KMS-11 (cell line): Measurements from ENCODE around the gene FYCO1.
"Not testable (repeated sequence)": the region's sequence is repeated elsewhere in the genome, so short reads cannot be mapped to it uniquely, and the experiment has no call there.

ENCODE experiments used
- H2AFZ ChIP-seq: fragments of 200-600 bp; sonication (generic); 2 replicates; pipeline ENCODE4 v1.6.1; 2016; ENCODE audit warnings: antibody characterized with exemption, mixed run types, low read depth
- H3K27ac ChIP-seq: fragments of 200-600 bp; sonication (generic); 2 replicates; pipeline ENCODE4 v1.6.1; 2016; ENCODE audit warnings: mild to moderate bottlenecking, mixed run types
- H3K27me3 ChIP-seq: fragments of 200-600 bp; sonication (generic); 2 replicates; pipeline ENCODE4 v1.6.1; 2017; ENCODE audit warnings: mild to moderate bottlenecking, low read depth, mixed run types, moderate library complexity; ENCODE audit not compliant: insufficient read depth
- H3K36me3 ChIP-seq: fragments of 200-600 bp; sonication (generic); 2 replicates; pipeline ENCODE4 v1.6.1; 2017; ENCODE audit warnings: mild to moderate bottlenecking, mixed run types; ENCODE audit not compliant: insufficient read depth
- H3K4me1 ChIP-seq: fragments of 200-600 bp; sonication (generic); 2 replicates; pipeline ENCODE4 v1.6.1; 2016; ENCODE audit warnings: mild to moderate bottlenecking, low read depth, mixed run types; ENCODE audit not compliant: poor library complexity, severe bottlenecking
- H3K4me2 ChIP-seq: fragments of 200-600 bp; sonication (generic); 2 replicates; pipeline ENCODE4 v1.7.0; 2016; ENCODE audit warnings: mild to moderate bottlenecking, mixed run types
- H3K4me3 ChIP-seq: fragments of 200-600 bp; sonication (generic); IDR thresholded peaks from 2 replicates; pipeline ENCODE4 v1.6.1; 2017; ENCODE audit warnings: low read depth, low read length, mixed read lengths; ENCODE audit not compliant: insufficient read depth
- H3K79me2 ChIP-seq: fragments of 200-600 bp; sonication (generic); 2 replicates; pipeline ENCODE4 v1.6.1; 2016; ENCODE audit warnings: low read depth, mixed run types; ENCODE audit not compliant: insufficient read depth
- H3K9ac ChIP-seq: fragments of 200-600 bp; sonication (generic); 2 replicates; pipeline ENCODE4 v1.6.1; 2016; ENCODE audit warnings: mild to moderate bottlenecking, mixed run types
- H4K20me1 ChIP-seq: fragments of 200-600 bp; sonication (generic); 2 replicates; pipeline ENCODE4 v1.6.1; 2016; ENCODE audit warnings: mild to moderate bottlenecking, mixed run types; ENCODE audit not compliant: insufficient read depth
- TF ChIP-seq, protein P1 (sequence below): fragments of 200-600 bp; sonication (generic); conservative IDR thresholded peaks from 2 replicates; pipeline ENCODE4 v1.6.1; 2017; ENCODE audit warnings: low read depth, mild to moderate bottlenecking, antibody characterized with exemption, low read length, moderate library complexity, mixed read lengths

Gene FYCO1

DNA sequence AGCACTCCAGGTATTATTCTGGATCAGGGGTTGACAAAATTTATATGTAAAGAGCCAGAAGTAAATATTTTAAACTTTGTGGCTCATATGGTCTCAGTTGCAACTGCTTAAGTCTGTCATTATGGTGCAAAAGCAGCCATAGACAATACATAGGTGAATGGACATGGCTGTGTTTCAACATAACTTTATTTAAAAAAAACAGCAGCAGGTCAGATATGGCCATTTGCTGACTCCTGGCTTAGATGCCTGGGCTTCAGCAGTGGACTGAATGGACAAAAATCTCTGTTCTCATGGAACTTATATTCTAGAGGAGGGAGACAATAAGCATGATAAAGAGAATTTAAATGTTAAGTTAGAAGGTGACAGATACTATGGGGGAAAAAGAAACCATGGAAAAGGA lies 11.7 kb upstream of the FYCO1 start:
- Histone ChIP-seq H3K4me1 (peaks cover 12% of the 10 kb centered on the region), H3K79me2 (no peaks in the 10 kb centered on the region), H3K9ac (no peak overlapping the region), H2AFZ (no peak overlapping the region), H3K36me3 (no peaks in the 10 kb centered on the region), H3K27me3 (no peaks in the 10 kb centered on the region), H3K4me3 (no peak overlapping the region), H3K27ac (no peak overlapping the region), H3K4me2 (no peak overlapping the region), H4K20me1 (no peaks in the 10 kb centered on the region)
- TF ChIP-seq, protein P1, sequence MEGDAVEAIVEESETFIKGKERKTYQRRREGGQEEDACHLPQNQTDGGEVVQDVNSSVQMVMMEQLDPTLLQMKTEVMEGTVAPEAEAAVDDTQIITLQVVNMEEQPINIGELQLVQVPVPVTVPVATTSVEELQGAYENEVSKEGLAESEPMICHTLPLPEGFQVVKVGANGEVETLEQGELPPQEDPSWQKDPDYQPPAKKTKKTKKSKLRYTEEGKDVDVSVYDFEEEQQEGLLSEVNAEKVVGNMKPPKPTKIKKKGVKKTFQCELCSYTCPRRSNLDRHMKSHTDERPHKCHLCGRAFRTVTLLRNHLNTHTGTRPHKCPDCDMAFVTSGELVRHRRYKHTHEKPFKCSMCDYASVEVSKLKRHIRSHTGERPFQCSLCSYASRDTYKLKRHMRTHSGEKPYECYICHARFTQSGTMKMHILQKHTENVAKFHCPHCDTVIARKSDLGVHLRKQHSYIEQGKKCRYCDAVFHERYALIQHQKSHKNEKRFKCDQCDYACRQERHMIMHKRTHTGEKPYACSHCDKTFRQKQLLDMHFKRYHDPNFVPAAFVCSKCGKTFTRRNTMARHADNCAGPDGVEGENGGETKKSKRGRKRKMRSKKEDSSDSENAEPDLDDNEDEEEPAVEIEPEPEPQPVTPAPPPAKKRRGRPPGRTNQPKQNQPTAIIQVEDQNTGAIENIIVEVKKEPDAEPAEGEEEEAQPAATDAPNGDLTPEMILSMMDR = no peak

DNA sequence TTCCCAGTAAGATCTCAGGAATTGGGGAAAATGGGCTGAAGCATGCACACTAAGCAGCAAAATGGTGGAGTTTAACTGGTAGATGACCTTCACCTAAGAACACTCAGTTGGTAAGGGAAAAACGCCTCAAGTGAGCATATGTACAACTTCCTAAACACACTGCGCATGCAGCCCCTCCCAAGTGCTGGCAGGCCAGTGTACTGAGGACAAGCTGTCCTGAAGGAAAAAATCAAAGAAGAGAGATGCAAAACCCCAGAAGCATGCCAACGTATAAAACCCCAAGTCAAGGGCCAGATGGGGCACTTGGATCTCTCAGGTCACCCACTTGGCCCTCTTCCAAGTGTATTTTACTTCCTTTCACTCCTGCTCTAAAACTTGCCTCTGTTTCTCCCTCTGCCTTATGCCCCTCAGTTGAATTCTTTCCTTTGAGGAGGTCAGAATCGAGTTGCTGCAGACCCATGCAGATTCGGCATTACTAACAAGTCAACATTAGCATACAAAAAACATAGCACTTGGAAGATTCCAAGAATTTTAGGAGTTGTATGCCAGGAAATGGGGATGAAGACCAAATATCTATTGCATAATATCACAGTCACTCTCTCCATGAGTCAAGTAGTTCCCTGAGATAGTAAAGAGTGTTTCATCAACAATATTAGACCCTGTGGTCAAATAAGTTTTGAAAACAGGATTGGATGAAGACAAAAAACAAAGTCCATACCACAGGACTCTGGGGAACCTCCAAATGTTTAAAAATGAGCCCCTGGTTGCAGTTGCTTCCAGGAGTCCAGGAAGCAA lies 10.8 kb upstream of the FYCO1 start:
- Histone ChIP-seq H3K4me3 (no peak overlapping the region), H3K36me3 (no peaks in the 10 kb centered on the region), H4K20me1 (no peaks in the 10 kb centered on the region), H3K4me1 (peaks cover 12% of the 10 kb centered on the region), H2AFZ (no peak overlapping the region), H3K79me2 (no peaks in the 10 kb centered on the region), H3K4me2 (no peak overlapping the region), H3K9ac (no peak overlapping the region), H3K27me3 (no peaks in the 10 kb centered on the region), H3K27ac (no peak overlapping the region)
- TF ChIP-seq, protein P1 = no peak

DNA sequence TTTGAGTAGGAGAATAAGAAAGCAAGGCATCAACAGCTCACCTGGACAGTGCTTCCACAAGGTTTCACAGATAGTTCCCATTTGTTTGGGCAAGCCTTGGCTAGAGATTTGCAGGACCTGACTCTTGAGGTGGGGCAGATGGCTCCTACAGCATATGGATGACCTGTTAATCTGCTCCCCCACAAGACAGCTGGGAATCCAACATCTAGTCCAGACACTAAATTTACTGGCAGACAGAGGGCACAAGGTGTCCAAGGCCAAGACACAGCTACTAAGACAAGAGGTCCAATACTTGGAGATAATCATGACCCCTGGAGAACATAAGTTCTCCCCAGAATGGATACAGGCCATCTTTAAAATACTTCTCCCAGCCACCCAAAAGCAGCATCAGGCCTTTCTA lies 8.1 kb upstream of the FYCO1 start:
- not testable (repeated sequence) for H3K4me1 ChIP-seq, H4K20me1 ChIP-seq, H3K36me3 ChIP-seq, H3K79me2 ChIP-seq, H3K4me3 ChIP-seq, H3K27ac ChIP-seq, H2AFZ ChIP-seq, H3K27me3 ChIP-seq, H3K4me2 ChIP-seq, H3K9ac ChIP-seq

DNA sequence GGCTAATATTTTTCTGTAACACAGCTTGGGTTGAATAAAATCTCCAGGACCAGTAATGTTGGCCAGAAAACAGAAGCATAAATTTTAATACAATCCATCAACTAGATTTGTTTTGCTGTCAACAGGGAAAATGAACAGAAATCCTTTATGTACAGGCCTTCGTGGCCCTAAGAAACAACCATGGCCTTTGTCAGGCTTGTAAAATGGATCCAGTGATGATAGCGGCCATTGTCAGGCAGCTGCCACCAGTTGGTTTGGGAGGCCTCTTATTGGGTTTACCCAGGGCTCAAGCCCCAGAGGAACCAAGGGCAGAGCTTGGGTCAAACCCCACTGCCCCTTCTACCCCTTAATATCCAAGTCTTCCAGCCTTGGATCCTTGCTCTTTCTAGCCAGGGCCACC lies 5.6 kb upstream of the FYCO1 start:
- Histone ChIP-seq H3K4me1 (peaks cover 4% of the 10 kb centered on the region), H3K27ac (no peak overlapping the region), H3K36me3 (no peaks in the 10 kb centered on the region), H3K4me3 (no peak overlapping the region), H4K20me1 (no peaks in the 10 kb centered on the region), H3K4me2 (no peak overlapping the region), H3K27me3 (no peaks in the 10 kb centered on the region), H2AFZ (no peak overlapping the region), H3K79me2 (no peaks in the 10 kb centered on the region), H3K9ac (no peak overlapping the region)
- TF ChIP-seq, protein P1 = no peak

DNA sequence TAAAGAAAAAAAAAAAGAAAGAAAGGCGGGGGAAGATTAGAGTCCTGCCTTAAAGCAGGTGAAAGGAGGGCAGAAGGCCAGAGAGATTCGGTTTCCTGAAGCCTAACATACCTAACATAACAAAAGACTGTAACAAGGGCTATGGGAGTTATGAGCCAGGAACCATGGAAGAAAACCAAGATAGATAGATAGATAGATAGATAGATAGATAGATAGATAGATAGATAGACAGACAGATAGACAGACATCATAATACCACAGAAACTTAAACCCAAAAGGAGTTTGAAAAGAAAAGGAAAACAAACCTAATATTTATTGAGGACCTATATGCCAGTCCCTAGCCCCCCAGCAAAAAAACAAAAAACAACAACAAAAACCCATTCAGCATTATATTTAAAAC lies 2.3 kb upstream of the FYCO1 start:
- TF ChIP-seq, protein P1 = no peak
- H3K4me1 ChIP-seq = peaks cover 25% of the 10 kb centered on the region

DNA sequence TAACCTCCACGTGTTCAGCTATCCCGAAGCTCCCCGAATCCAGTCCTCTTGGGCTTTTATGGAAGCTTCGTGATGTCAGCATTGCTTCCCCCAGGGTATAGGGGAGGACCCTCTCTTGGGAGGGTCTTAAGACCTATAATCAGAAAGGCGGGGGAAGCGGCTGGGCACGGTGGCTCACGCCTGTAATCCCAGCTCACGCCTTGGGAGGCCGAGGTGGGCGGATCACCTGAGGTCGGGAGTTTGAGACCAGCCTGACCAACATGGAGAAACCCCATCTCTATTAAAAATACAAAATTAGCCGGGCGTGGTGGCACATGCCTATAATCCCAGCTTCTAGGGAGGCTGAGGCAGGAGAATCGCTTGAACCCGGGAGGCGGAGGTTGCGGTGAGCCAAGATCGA lies 1.9 kb upstream of the FYCO1 start:
- not testable (repeated sequence) for H3K27me3 ChIP-seq, H3K9ac ChIP-seq

More for the DNA sequence above, 2.3 kb upstream of the FYCO1 start:
- H4K20me1 ChIP-seq = no peaks in the 10 kb centered on the region
- no peaks in the 10 kb centered on the region for H3K79me2 ChIP-seq
- H3K9ac ChIP-seq = no peak overlapping the region
- H2AFZ ChIP-seq = no peak overlapping the region
- no peaks in the 10 kb centered on the region for H3K36me3 ChIP-seq
- H3K27me3 ChIP-seq = no peaks in the 10 kb centered on the region
- no peak overlapping the region for H3K4me2 ChIP-seq
- no peak overlapping the region for H3K4me3 ChIP-seq
- H3K27ac ChIP-seq = no peak overlapping the region

More for the DNA sequence above, 1.9 kb upstream of the FYCO1 start:
- H3K4me2 ChIP-seq, H3K27ac ChIP-seq, H3K79me2 ChIP-seq, H2AFZ ChIP-seq, H4K20me1 ChIP-seq, H3K36me3 ChIP-seq, H3K4me3 ChIP-seq: not testable (repeated sequence)
- H3K4me1 ChIP-seq = peaks cover 29% of the 10 kb centered on the region
